ENCODE measurements around the gene RIPK1. TPM values are rescaled to one million over a fixed set of nuclear protein-coding genes. Genes with fewer than 3 reads are reported as not detected.
A peak's percentile ranks its signal among the peaks of the same experiment; 100 is the strongest.

RIPK1 gene
- total and polyA plus RNA-seq, 9 of the 15 experiments (the other 6 are each of a cell fraction or from before 2014, with no cell fraction given), result 3.8 to 24.9 (median 17.7) TPM

GRCh38 chr6:3136292-3137011, 68.2 kb downstream of the RIPK1 start:
- Histone ChIP-seq H3K79me2 (ENCODE audit: control insufficient read depth, insufficient read depth, low read length) (no peaks in the 10 kb centered on the region), H3K4me1 (replicated peaks in 1 of 2; ENCODE audit: control insufficient read depth in 2 of 2, insufficient read depth in 2 of 2, low read length in 2 of 2) (peaks cover 0 to 17% of the 10 kb centered on the region in 2 experiments; a peak in 3 of 5 replicates), H3K27me3 (ENCODE audit: control insufficient read depth in 2 of 2, insufficient read depth in 2 of 2, low read length in 2 of 2) (no peaks in the 10 kb centered on the region), H4K20me1 (replicated peaks; ENCODE audit: control insufficient read depth, insufficient read depth, low read length) (no peaks in the 10 kb centered on the region), H3K9me3 (replicated peaks; ENCODE audit: control insufficient read depth, insufficient read depth, low read depth, low read length) (no peaks in the 10 kb centered on the region), H3K4me3 (no peak overlapping the region), H3K4me2 (ENCODE audit: insufficient read depth, low read length) (no peak overlapping the region), H3K9ac (ENCODE audit: insufficient read depth in 1 of 2, low read depth in 2 of 2, low read length in 2 of 2) (no peak overlapping the region), H2AFZ (ENCODE audit: low read depth, low read length) (no peak overlapping the region), H3K9me1 (ENCODE audit: control insufficient read depth, insufficient read depth, low read length) (no peaks in the 10 kb centered on the region), H3K27ac (ENCODE audit: extremely low read depth, low read depth, low read length) (no peak overlapping the region), H3K36me3 (ENCODE audit: control insufficient read depth, insufficient read depth, low read length) (peaks cover 6% of the 10 kb centered on the region; the same call in 1 of the 3 replicates)
- CTCF ChIA-PET (ENCODE audit: low intra/inter-chr PET ratio), result no interaction called here
- DNase-seq (ENCODE audit: extremely low read depth in 1 of 4, low spot score in 3 of 4) (no peak), FAIRE-seq (no peak), ATAC-seq (no peak)
- no TSS peak for BruUV-seq (replicated peaks)
- TF ChIP-seq TGIF2 (CRISPR knock-in tag; IDR thresholded peaks at IDR 0.05), result no peak
- TF ChIP-seq, protein P1, sequence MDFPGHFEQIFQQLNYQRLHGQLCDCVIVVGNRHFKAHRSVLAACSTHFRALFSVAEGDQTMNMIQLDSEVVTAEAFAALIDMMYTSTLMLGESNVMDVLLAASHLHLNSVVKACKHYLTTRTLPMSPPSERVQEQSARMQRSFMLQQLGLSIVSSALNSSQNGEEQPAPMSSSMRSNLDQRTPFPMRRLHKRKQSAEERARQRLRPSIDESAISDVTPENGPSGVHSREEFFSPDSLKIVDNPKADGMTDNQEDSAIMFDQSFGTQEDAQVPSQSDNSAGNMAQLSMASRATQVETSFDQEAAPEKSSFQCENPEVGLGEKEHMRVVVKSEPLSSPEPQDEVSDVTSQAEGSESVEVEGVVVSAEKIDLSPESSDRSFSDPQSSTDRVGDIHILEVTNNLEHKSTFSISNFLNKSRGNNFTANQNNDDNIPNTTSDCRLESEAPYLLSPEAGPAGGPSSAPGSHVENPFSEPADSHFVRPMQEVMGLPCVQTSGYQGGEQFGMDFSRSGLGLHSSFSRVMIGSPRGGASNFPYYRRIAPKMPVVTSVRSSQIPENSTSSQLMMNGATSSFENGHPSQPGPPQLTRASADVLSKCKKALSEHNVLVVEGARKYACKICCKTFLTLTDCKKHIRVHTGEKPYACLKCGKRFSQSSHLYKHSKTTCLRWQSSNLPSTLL (IDR thresholded peaks at IDR 0.05), result no peak
- TF ChIP-seq ZNF184 (CRISPR knock-in tag; IDR thresholded peaks at IDR 0.05), result no peak
- TF ChIP-seq JUND (IDR thresholded peaks at IDR 0.05; ENCODE audit: borderline replicate concordance, low read depth, low read length), result no peak
- TF ChIP-seq JUND (tag; IDR thresholded peaks at IDR 0.05; ENCODE audit: borderline replicate concordance, low read depth, low read length), result no peak
- no peak for TF ChIP-seq MCM2 (IDR thresholded peaks at IDR 0.05; ENCODE audit: low read depth)
- TF ChIP-seq ZNF316 (IDR thresholded peaks at IDR 0.05), result peak; percentile 37
- TF ChIP-seq POLR3A (IDR thresholded peaks at IDR 0.05; ENCODE audit: borderline replicate concordance, extremely low read depth, insufficient read depth, insufficient read length), result no peak
- no peak for TF ChIP-seq NCOA4 (IDR thresholded peaks at IDR 0.05; ENCODE audit: partially characterized antibody)
- in situ Hi-C loops (cut with MboI) (no loop called here), intact Hi-C loops (cut with micrococcal nuclease) (no loop called here)
- POLR2A ChIA-PET, result interaction anchor here (0.6 to 1.2 kb wide), 2 partner anchors 21 to 125 kb away, joined by 3 to 4 read pairs; partner anchors contain the start of gene TUBB2A
- WGBS (ENCODE audit: insufficient coverage, low coverage, missing lambda C conversion rate), result 52% methylated on average over 8 of the region's 8 CpGs
